Panc1 (cell line): ENCODE data around the gene POU4F1. TPM values are rescaled to one million over a fixed set of nuclear protein-coding genes. Genes with fewer than 3 reads are reported as not detected.

Experiments
- ATAC-seq: fragments of 200-7000 bp; cut with Tn5 transposase; 2 replicates; pipeline ENCODE4 v1.9.1; 2020; ENCODE audit warnings: mild to moderate bottlenecking, moderate library complexity
- Bru-seq: library from RNA; stranded (reverse); fragments of 400-500 nt; gene quantifications from one replicate; lab custom pipeline; 2021; lab: Mats Ljungman, UMichigan
- BruChase-seq, 2 experiments: library from RNA; stranded (reverse); fragments of 400-500 nt; gene quantifications; one replicate each; lab custom pipeline; 2021; lab: Mats Ljungman, UMichigan
- BruUV-seq: library from RNA; stranded (reverse); fragments of 400-500 nt; replicated peaks from 2 replicates; lab custom pipeline; 2021; lab: Mats Ljungman, UMichigan
- CTCF ChIA-PET: fragments of 300-600 bp; sonication (Branson Sonifier 250); formaldehyde crosslinking; loops from one replicate; lab custom pipeline; 2022; ENCODE audit warnings: antibody characterized with exemption; lab: Charles Lee
- POLR2A ChIA-PET: fragments of 300-600 bp; sonication (Branson Sonifier 250); formaldehyde crosslinking; loops from one replicate; lab custom pipeline; 2022; ENCODE audit warnings: antibody characterized with exemption; lab: Charles Lee
- DNase-seq: peaks from one replicate; pipeline ENCODE4 v3.0.0-alpha.2; 2010; ENCODE audit warnings: low read depth, low spot score
- H3K27ac ChIP-seq: 2 replicates; pipeline ENCODE4 v1.5.1; 2011; ENCODE audit warnings: mild to moderate bottlenecking, low read length, inconsistent platforms
- H3K27me3 ChIP-seq: fragments of 200-500 bp; sonication (Bioruptor generic); 2 replicates; pipeline ENCODE4 v1.6.0; 2014; ENCODE audit warnings: low read length, inconsistent platforms; ENCODE audit not compliant: control insufficient read depth, insufficient read depth
- H3K36me3 ChIP-seq: fragments of 200-500 bp; sonication (Bioruptor generic); 2 replicates; pipeline ENCODE4 v1.5.1; 2014; ENCODE audit warnings: inconsistent platforms, mild to moderate bottlenecking, low read length, moderate library complexity; ENCODE audit not compliant: control insufficient read depth, insufficient read depth
- H3K4me1 ChIP-seq: 2 replicates; pipeline ENCODE4 v1.5.1; 2011; ENCODE audit warnings: inconsistent platforms, mild to moderate bottlenecking, low read length, moderate library complexity; ENCODE audit not compliant: control insufficient read depth, insufficient read depth
- H3K4me3 ChIP-seq, 2 experiments: 2 replicates each; pipeline ENCODE4 v1.5.1; 2011 to 2012; ENCODE audit warnings: low read depth in 2 of 2, low read length in 2 of 2, mild to moderate bottlenecking in 2 of 2, inconsistent platforms in 1 of 2, moderate library complexity in 1 of 2
- H3K9me3 ChIP-seq: fragments of 200-500 bp; sonication (Bioruptor generic); 2 replicates; pipeline ENCODE4 v1.5.1; 2014; ENCODE audit warnings: low read depth, mild to moderate bottlenecking, inconsistent platforms, low read length, moderate library complexity; ENCODE audit not compliant: control insufficient read depth, insufficient read depth
- POLR2AphosphoS5 ChIP-seq: IDR thresholded peaks from 2 replicates; pipeline ENCODE4 v1.6.1; 2012; ENCODE audit warnings: mild to moderate bottlenecking, low read depth, low read length, moderate library complexity
- SIN3A ChIP-seq: IDR thresholded peaks from 2 replicates; pipeline ENCODE4 v1.6.1; 2012; ENCODE audit warnings: low read depth, mild to moderate bottlenecking, low read length, moderate library complexity, borderline replicate concordance; ENCODE audit not compliant: insufficient read depth
- TCF7L2 ChIP-seq: IDR thresholded peaks from 2 replicates; pipeline ENCODE4 v1.6.1; 2011; ENCODE audit warnings: mild to moderate bottlenecking, low read depth, low read length, inconsistent platforms
- in situ Hi-C: cut with HindIII; loops from 2 replicates; pipeline ENCODE4 v1.10.0; 2016; ENCODE audit warnings: low sequenced_read_pairs, low pct_unique_long_range_greater_than_20kb
- intact Hi-C: fragments of 100-400 bp; cut with micrococcal nuclease; formaldehyde crosslinking; loops from one replicate; pipeline ENCODE4 v1.10.0; 2022; ENCODE audit not compliant: unreplicated experiment
- long read RNA-seq: library from polyadenylated mRNA; unstranded; transcript quantifications from one replicate; pipeline ENCODE4 v2.0.0, GENCODE V29; 2021; ENCODE audit not compliant: unreplicated experiment
- polyA plus RNA-seq: library from polyadenylated mRNA; unstranded; fragments of >200 nt; gene quantifications from one replicate; pipeline ENCODE4 v1.2.1, GENCODE V29; 2012; ENCODE audit warnings: missing spikeins; ENCODE audit not compliant: insufficient read length
- total RNA-seq: library from RNA; stranded (reverse); gene quantifications from one replicate; pipeline ENCODE4 v1.2.1, GENCODE V29; 2021; ENCODE audit not compliant: unreplicated experiment
- TF ChIP-seq, protein P1 (sequence below): fragments of 450-650 bp; IDR thresholded peaks from 2 replicates; pipeline ENCODE4 v1.5.1; 2017; ENCODE audit warnings: mild to moderate bottlenecking
- TF ChIP-seq, protein P2 (sequence below), 2 experiments: IDR thresholded peaks; 2 replicates each; pipeline ENCODE4 v1.6.1; 2011 to 2012; ENCODE audit warnings: low read depth in 2 of 2, control low read depth in 1 of 2, low read length in 1 of 2, mild to moderate bottlenecking in 1 of 2, moderate library complexity in 1 of 2; ENCODE audit not compliant: insufficient read depth in 1 of 2

The POU4F1 gene
- not detected for total RNA-seq
- not detected for polyA plus RNA-seq
- Bru-seq, nascent RNA, result not detected
- BruChase-seq, experiment 1, labeled RNA remaining after a 2-hour chase, result not detected
- BruChase-seq, experiment 2, labeled RNA remaining after a 6-hour chase, result not detected
- long read RNA-seq, result 0 reads

GRCh38 chr13:78603240-78603957, at the start of gene POU4F1:
Gene POU4F1, minus strand, starts transcription at chr13:78603552. Its CDS starts 226 bp downstream, at chr13:78603326.
- H3K4me1 ChIP-seq, result 0 out of 2 replicates have a peak, but pooled peaks cover 3% of the 10 kb centered on the region
- no peak for ATAC-seq
- no peaks in the 10 kb centered on the region for H3K36me3 ChIP-seq
- POLR2A ChIA-PET, result no interaction called here
- no peak for TF ChIP-seq POLR2AphosphoS5
- TF ChIP-seq, protein P1, sequence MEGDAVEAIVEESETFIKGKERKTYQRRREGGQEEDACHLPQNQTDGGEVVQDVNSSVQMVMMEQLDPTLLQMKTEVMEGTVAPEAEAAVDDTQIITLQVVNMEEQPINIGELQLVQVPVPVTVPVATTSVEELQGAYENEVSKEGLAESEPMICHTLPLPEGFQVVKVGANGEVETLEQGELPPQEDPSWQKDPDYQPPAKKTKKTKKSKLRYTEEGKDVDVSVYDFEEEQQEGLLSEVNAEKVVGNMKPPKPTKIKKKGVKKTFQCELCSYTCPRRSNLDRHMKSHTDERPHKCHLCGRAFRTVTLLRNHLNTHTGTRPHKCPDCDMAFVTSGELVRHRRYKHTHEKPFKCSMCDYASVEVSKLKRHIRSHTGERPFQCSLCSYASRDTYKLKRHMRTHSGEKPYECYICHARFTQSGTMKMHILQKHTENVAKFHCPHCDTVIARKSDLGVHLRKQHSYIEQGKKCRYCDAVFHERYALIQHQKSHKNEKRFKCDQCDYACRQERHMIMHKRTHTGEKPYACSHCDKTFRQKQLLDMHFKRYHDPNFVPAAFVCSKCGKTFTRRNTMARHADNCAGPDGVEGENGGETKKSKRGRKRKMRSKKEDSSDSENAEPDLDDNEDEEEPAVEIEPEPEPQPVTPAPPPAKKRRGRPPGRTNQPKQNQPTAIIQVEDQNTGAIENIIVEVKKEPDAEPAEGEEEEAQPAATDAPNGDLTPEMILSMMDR, result no peak
- no TSS peak for BruUV-seq
- in situ Hi-C loops (no loop called here), intact Hi-C loops (no loop called here)
- DNase-seq, result no peak
- H3K4me3 ChIP-seq, result no peak within 1 kb of the TSS
- H3K27me3 ChIP-seq, result peaks cover 1% of the 10 kb centered on the region; the same call in 1 of the 2 replicates
- no peaks in the 10 kb centered on the region for H3K9me3 ChIP-seq
- no peak within 1 kb of the TSS for H3K27ac ChIP-seq
- CTCF ChIA-PET, result no interaction called here

- TF ChIP-seq POLR2AphosphoS5, result no peak
- TF ChIP-seq, protein P2, sequence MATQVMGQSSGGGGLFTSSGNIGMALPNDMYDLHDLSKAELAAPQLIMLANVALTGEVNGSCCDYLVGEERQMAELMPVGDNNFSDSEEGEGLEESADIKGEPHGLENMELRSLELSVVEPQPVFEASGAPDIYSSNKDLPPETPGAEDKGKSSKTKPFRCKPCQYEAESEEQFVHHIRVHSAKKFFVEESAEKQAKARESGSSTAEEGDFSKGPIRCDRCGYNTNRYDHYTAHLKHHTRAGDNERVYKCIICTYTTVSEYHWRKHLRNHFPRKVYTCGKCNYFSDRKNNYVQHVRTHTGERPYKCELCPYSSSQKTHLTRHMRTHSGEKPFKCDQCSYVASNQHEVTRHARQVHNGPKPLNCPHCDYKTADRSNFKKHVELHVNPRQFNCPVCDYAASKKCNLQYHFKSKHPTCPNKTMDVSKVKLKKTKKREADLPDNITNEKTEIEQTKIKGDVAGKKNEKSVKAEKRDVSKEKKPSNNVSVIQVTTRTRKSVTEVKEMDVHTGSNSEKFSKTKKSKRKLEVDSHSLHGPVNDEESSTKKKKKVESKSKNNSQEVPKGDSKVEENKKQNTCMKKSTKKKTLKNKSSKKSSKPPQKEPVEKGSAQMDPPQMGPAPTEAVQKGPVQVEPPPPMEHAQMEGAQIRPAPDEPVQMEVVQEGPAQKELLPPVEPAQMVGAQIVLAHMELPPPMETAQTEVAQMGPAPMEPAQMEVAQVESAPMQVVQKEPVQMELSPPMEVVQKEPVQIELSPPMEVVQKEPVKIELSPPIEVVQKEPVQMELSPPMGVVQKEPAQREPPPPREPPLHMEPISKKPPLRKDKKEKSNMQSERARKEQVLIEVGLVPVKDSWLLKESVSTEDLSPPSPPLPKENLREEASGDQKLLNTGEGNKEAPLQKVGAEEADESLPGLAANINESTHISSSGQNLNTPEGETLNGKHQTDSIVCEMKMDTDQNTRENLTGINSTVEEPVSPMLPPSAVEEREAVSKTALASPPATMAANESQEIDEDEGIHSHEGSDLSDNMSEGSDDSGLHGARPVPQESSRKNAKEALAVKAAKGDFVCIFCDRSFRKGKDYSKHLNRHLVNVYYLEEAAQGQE (IDR thresholded peaks at IDR 0.05; ENCODE audit: insufficient read depth in 1 of 2, low read depth in 2 of 2, low read length in 1 of 2), result no peak
- TF ChIP-seq, protein P1, result no peak
- no peak for TF ChIP-seq SIN3A
- TF ChIP-seq TCF7L2, result no peak
- no peaks in the 10 kb centered on the region; the same call in 1 of the 2 replicates for H3K36me3 ChIP-seq
- intact Hi-C loops (no loop called here), in situ Hi-C loops (no loop called here)
- H3K27ac ChIP-seq, result no peak overlapping the region
- no TSS peak for BruUV-seq
- ATAC-seq (no peak), DNase-seq (no peak)
- POLR2A ChIA-PET, result no interaction called here
- CTCF ChIA-PET, result no interaction called here
- no peak overlapping the region for H3K4me3 ChIP-seq
- H3K27me3 ChIP-seq, result no peaks in the 10 kb centered on the region
- H3K4me1 ChIP-seq, result no peaks in the 10 kb centered on the region; the same call in 1 of the 2 replicates
- no peaks in the 10 kb centered on the region for H3K9me3 ChIP-seq
These were observed 49.3 kb upstream of the POU4F1 start for GRCh38 chr13:78652651-78653050.
